ENCODE measurements around the gene FTHL17.

- TF ChIP-seq TAF1 (IDR thresholded peaks at IDR 0.05; ENCODE audit: borderline replicate concordance, insufficient read depth, low read length) = no peak
- TF ChIP-seq, protein P1, sequence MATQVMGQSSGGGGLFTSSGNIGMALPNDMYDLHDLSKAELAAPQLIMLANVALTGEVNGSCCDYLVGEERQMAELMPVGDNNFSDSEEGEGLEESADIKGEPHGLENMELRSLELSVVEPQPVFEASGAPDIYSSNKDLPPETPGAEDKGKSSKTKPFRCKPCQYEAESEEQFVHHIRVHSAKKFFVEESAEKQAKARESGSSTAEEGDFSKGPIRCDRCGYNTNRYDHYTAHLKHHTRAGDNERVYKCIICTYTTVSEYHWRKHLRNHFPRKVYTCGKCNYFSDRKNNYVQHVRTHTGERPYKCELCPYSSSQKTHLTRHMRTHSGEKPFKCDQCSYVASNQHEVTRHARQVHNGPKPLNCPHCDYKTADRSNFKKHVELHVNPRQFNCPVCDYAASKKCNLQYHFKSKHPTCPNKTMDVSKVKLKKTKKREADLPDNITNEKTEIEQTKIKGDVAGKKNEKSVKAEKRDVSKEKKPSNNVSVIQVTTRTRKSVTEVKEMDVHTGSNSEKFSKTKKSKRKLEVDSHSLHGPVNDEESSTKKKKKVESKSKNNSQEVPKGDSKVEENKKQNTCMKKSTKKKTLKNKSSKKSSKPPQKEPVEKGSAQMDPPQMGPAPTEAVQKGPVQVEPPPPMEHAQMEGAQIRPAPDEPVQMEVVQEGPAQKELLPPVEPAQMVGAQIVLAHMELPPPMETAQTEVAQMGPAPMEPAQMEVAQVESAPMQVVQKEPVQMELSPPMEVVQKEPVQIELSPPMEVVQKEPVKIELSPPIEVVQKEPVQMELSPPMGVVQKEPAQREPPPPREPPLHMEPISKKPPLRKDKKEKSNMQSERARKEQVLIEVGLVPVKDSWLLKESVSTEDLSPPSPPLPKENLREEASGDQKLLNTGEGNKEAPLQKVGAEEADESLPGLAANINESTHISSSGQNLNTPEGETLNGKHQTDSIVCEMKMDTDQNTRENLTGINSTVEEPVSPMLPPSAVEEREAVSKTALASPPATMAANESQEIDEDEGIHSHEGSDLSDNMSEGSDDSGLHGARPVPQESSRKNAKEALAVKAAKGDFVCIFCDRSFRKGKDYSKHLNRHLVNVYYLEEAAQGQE (IDR thresholded peaks at IDR 0.05; ENCODE audit: insufficient read depth in 1 of 2, low read depth in 2 of 2, low read length in 2 of 2) = no peak
These were observed 14.6 kb downstream of the FTHL17 start for GRCh38 chrX:31057291-31057690.
